SK-N-SH (cell line): ENCODE measurements around the gene NKIRAS1. TPM values are rescaled to one million over a fixed set of nuclear protein-coding genes. Genes with fewer than 3 reads are reported as not detected.
"Not testable (repeated sequence)": the region's sequence is repeated elsewhere in the genome, so short reads cannot be mapped to it uniquely, and the experiment has no call there.

Experiments used
- CTCF ChIA-PET: fragments of 300-600, 350-600 bp; formaldehyde crosslinking; extraction: SDS; loops from one replicate; lab custom pipeline; 2021; lab: Yijun Ruan, JAX
- POLR2A ChIA-PET: fragments of 350-600 bp; sonication (Branson Sonifier 250); formaldehyde crosslinking; extraction: SDS; loops from one replicate; lab custom pipeline; 2020; ENCODE audit warnings: antibody characterized with exemption, inconsistent platforms; lab: Yijun Ruan, JAX
- DNase-seq: peaks from one replicate; pipeline ENCODE4 v3.0.0; 2012
- H2AFZ ChIP-seq: fragments of 200-600 bp; sonication (generic); 2 replicates; pipeline ENCODE4 v1.8.1; 2016; ENCODE audit warnings: antibody characterized with exemption, mild to moderate bottlenecking, low read depth
- H3F3A ChIP-seq: fragments of 200-600 bp; sonication (generic); replicated peaks from 2 replicates; pipeline ENCODE3; 2016; ENCODE audit warnings: antibody characterized with exemption, mild to moderate bottlenecking; ENCODE audit not compliant: insufficient read depth
- H3K27ac ChIP-seq, 2 experiments: fragments of 200-500 bp in 1 of 2; fragments of 200-600 bp in 1 of 2; sonication (Bioruptor generic) in 1 of 2; sonication (generic), shearing (Covaris generic) in 1 of 2; 2 replicates each; pipeline versions ENCODE4 v1.5.1 to v1.6.1; 2014 to 2016; ENCODE audit warnings: low read depth in 2 of 2, inconsistent platforms in 1 of 2, low read length in 1 of 2, mild to moderate bottlenecking in 1 of 2, mixed read lengths in 1 of 2
- H3K27me3 ChIP-seq: fragments of 200-600 bp; sonication (generic), shearing (Covaris generic); 2 replicates; pipeline ENCODE4 v1.6.1; 2016; ENCODE audit warnings: mixed run types; ENCODE audit not compliant: insufficient read depth
- H3K36me3 ChIP-seq, 2 experiments: fragments of 200-500 bp in 1 of 2; fragments of 200-600 bp in 1 of 2; sonication (Bioruptor generic) in 1 of 2; sonication (generic) in 1 of 2; replicated peaks in 1 of 2; 2 replicates each; pipeline versions ENCODE3 to v1.5.1; 2014 to 2016; ENCODE audit warnings: low read length in 1 of 2, mild to moderate bottlenecking in 1 of 2; ENCODE audit not compliant: insufficient read depth in 2 of 2, control insufficient read depth in 1 of 2
- H3K4me1 ChIP-seq, 2 experiments: fragments of 200-500 bp in 1 of 2; fragments of 200-600 bp in 1 of 2; sonication (Bioruptor generic) in 1 of 2; sonication (generic), shearing (Covaris generic) in 1 of 2; 2 replicates each; pipeline versions ENCODE4 v1.5.1 to v1.6.1; 2014 to 2016; ENCODE audit warnings: low read depth in 1 of 2, low read length in 1 of 2, mixed run types in 1 of 2; ENCODE audit not compliant: insufficient read depth in 2 of 2, control insufficient read depth in 1 of 2
- H3K4me2 ChIP-seq: fragments of 200-600 bp; sonication (generic), shearing (Covaris generic); 2 replicates; pipeline ENCODE4 v1.6.1; 2017; ENCODE audit warnings: mixed run types
- H3K4me3 ChIP-seq, 2 experiments: fragments of 200-500 bp in 1 of 2; fragments of 200-600 bp in 1 of 2; sonication (Bioruptor generic) in 1 of 2; sonication (generic), shearing (Covaris generic) in 1 of 2; 2 replicates each; pipeline versions ENCODE4 v1.5.1 to v1.8.1; 2014 to 2016; ENCODE audit warnings: low read depth in 2 of 2, inconsistent platforms in 1 of 2, low read length in 1 of 2, mild to moderate bottlenecking in 1 of 2, mixed read lengths in 1 of 2, moderate library complexity in 1 of 2
- H3K79me2 ChIP-seq: fragments of 200-600 bp; sonication (generic); 2 replicates; pipeline ENCODE4 v1.8.1; 2017; ENCODE audit warnings: mild to moderate bottlenecking; ENCODE audit not compliant: insufficient read depth
- H3K9ac ChIP-seq: fragments of 200-600 bp; sonication (generic); 2 replicates; pipeline ENCODE4 v1.6.1; 2017; ENCODE audit warnings: mixed run types
- H3K9me2 ChIP-seq: fragments of 200-600 bp; sonication (generic); 2 replicates; pipeline ENCODE4 v1.6.1; 2017; ENCODE audit warnings: mixed run types
- H3K9me3 ChIP-seq: fragments of 200-600 bp; sonication (generic); 2 replicates; pipeline ENCODE4 v1.6.1; 2017; ENCODE audit warnings: mixed run types, mild to moderate bottlenecking, moderate library complexity
- H4K20me1 ChIP-seq: fragments of 200-600 bp; sonication (generic); 2 replicates; pipeline ENCODE4 v1.6.1; 2017; ENCODE audit warnings: mild to moderate bottlenecking, mixed run types; ENCODE audit not compliant: insufficient read depth
- ELF1 ChIP-seq: IDR thresholded peaks from 2 replicates; pipeline ENCODE4 v1.4.0; 2012
- EP300 ChIP-seq, 2 experiments: IDR thresholded peaks; 2 replicates each; pipeline versions ENCODE4 v1.4.0 to v1.6.1; 2012; ENCODE audit warnings: borderline replicate concordance in 1 of 2, low read depth in 1 of 2, low read length in 1 of 2
- EZH2phosphoT487 ChIP-seq: fragments of 200-600 bp; sonication (generic); IDR thresholded peaks from 2 replicates; pipeline ENCODE4 v1.6.1; 2017; ENCODE audit warnings: low read depth, mixed run types, mild to moderate bottlenecking, antibody characterized with exemption, moderate library complexity, borderline replicate concordance
- JUND ChIP-seq: IDR thresholded peaks from 2 replicates; pipeline ENCODE4 v1.4.0; 2012
- NFIC ChIP-seq: IDR thresholded peaks from 2 replicates; pipeline ENCODE4 v1.4.0; 2012; ENCODE audit warnings: borderline replicate concordance
- RAD21 ChIP-seq: IDR thresholded peaks from 2 replicates; pipeline ENCODE4 v1.6.1; 2012; ENCODE audit warnings: mild to moderate bottlenecking, low read length
- SIN3A ChIP-seq: IDR thresholded peaks from 2 replicates; pipeline ENCODE4 v1.6.1; 2012; ENCODE audit warnings: low read depth, mild to moderate bottlenecking, low read length, moderate library complexity, borderline replicate concordance
- TCF12 ChIP-seq: IDR thresholded peaks from 2 replicates; pipeline ENCODE4 v1.4.0; 2012
- WGBS: methylation state at CpG from one replicate; pipeline ENCODE4 v1.1.6; 2017; ENCODE audit warnings: low lambda C conversion rate; 5-methylcytosine and 5-hydroxymethylcytosine counted together
- polyA plus RNA-seq, 3 experiments: library from polyadenylated mRNA; depleted of rRNA; stranded (reverse); fragments of >200 nt; gene quantifications; 2 replicates each; pipeline ENCODE4 v1.2.3, GENCODE V29; 2012
- TF ChIP-seq, protein P1 (sequence below): IDR thresholded peaks from 2 replicates; pipeline ENCODE4 v1.6.1; 2012; ENCODE audit warnings: mild to moderate bottlenecking, low read depth, low read length, moderate library complexity
- TF ChIP-seq, protein P2 (sequence below): IDR thresholded peaks from 2 replicates; pipeline ENCODE4 v1.4.0; 2012; ENCODE audit warnings: low read depth

NKIRAS1 gene
- polyA plus RNA-seq, 1 of the 3 experiments (the other 2 are of a cell fraction) = 8.1 TPM

DNA sequence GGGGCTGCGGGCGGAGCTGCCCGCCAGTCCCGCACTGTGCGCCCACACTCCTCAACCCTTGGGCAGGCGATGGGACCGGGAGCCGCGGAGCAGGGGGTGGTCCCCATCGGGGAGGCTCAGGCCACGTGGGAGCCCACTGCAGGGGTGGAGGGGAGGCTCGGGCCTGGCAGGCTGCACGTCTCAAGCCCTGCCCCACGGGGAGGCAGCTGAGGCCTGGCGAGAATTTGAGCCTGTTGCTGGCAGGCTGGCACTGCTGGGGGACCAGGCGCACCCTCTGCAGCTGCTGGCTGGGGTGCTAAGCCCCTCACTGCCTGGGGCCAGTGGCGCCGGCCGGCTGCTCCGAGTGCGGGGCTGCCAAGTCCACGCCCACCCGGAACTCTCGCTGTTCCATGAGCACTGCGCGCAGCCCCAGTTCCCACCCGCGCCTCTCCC, 34.3 kb downstream of the NKIRAS1 start (continued):
- TF ChIP-seq SIN3A (no peak), JUND (no peak), TCF12 (no peak), EZH2phosphoT487 (no peak), NFIC (no peak)

DNA sequence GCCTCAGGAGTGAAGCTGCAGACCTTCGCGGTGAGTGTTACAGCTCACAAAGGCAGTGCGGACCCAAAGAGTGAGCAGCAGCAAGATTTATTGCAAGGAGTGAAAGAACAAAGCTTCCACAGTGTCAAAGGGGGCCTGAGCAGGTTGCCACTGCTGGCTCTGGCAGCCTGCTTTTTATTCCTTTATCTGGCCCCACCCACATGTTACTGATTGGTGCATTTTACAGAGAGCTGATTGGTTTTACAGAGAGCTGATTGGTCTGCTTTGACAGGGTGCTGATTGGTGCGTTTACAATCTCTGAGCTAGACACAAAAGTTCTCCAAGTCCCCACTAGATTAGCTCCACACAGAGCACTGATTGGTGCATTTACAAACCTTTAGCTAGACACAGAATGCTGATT, 34.8 kb downstream of the NKIRAS1 start:
- H3F3A ChIP-seq, H2AFZ ChIP-seq, CTCF ChIA-PET, H3K27me3 ChIP-seq, H3K4me3 ChIP-seq, POLR2A ChIA-PET, H3K9ac ChIP-seq, H3K27ac ChIP-seq, DNase-seq, H3K9me2 ChIP-seq, H3K4me2 ChIP-seq, H3K4me1 ChIP-seq, H3K9me3 ChIP-seq: not testable (repeated sequence)
- peaks cover 32% of the 10 kb centered on the region for H3K79me2 ChIP-seq
- 100% methylated on average over 3 of the region's 4 CpGs for WGBS
- peaks cover 9 to 17% of the 10 kb centered on the region in 2 experiments for H3K36me3 ChIP-seq
- H4K20me1 ChIP-seq = peaks cover 53% of the 10 kb centered on the region

DNA sequence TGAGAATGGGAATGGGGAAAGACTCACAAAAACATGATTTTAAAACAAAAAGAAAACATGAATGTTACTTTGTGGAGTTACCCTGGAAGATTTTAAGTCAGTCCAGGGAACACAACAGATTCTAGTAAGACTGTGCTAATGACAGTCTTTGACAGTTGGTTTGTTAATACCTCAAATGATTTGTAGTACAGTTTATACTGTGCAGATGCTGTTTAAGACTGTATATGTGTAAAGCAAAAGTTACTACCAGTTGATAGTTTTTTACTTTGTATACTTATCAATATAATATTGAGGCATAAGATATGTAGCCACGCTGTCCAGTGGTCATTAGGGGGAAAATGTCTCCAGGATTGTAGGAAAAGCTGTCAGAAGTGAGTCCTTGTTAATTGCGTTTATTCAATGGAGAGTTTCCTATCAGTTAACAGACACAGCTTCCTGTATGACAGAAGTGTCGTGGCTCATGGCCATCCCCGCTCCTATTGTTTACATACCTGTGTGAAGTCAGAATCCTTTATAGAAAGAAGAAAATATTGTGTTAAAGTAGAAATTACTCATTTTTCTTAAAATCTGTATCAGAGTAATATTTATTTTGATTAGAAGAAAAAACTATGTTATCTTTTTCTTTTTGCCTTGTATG, 36.0 kb downstream of the NKIRAS1 start:
- H3K27me3 ChIP-seq = no peaks in the 10 kb centered on the region
- no peaks in the 10 kb centered on the region for H3F3A ChIP-seq
- H3K9ac ChIP-seq = no peak overlapping the region
- no peaks in the 10 kb centered on the region for H3K9me3 ChIP-seq
- peak; percentile 36 for DNase-seq
- H4K20me1 ChIP-seq = peaks cover 56% of the 10 kb centered on the region
- POLR2A ChIA-PET = no interaction called here
- H3K4me3 ChIP-seq = no peak overlapping the region
- H3K4me1 ChIP-seq = peaks cover 6 to 15% of the 10 kb centered on the region in 2 experiments
- 95% methylated on average over 4 of the region's 4 CpGs for WGBS
- CTCF ChIA-PET = no interaction called here
- peak overlapping the region in 1 of 2 experiments; percentile 30; a peak in 2 of 4 replicates for H3K27ac ChIP-seq
- H3K36me3 ChIP-seq = peaks cover 6 to 17% of the 10 kb centered on the region in 2 experiments
- TF ChIP-seq ELF1 (no peak), EP300 (IDR thresholded peaks at IDR 0.05; ENCODE audit: borderline replicate concordance in 1 of 2, low read depth in 1 of 2, low read length in 1 of 2) (no peak), RAD21 (no peak)
- TF ChIP-seq, protein P1, sequence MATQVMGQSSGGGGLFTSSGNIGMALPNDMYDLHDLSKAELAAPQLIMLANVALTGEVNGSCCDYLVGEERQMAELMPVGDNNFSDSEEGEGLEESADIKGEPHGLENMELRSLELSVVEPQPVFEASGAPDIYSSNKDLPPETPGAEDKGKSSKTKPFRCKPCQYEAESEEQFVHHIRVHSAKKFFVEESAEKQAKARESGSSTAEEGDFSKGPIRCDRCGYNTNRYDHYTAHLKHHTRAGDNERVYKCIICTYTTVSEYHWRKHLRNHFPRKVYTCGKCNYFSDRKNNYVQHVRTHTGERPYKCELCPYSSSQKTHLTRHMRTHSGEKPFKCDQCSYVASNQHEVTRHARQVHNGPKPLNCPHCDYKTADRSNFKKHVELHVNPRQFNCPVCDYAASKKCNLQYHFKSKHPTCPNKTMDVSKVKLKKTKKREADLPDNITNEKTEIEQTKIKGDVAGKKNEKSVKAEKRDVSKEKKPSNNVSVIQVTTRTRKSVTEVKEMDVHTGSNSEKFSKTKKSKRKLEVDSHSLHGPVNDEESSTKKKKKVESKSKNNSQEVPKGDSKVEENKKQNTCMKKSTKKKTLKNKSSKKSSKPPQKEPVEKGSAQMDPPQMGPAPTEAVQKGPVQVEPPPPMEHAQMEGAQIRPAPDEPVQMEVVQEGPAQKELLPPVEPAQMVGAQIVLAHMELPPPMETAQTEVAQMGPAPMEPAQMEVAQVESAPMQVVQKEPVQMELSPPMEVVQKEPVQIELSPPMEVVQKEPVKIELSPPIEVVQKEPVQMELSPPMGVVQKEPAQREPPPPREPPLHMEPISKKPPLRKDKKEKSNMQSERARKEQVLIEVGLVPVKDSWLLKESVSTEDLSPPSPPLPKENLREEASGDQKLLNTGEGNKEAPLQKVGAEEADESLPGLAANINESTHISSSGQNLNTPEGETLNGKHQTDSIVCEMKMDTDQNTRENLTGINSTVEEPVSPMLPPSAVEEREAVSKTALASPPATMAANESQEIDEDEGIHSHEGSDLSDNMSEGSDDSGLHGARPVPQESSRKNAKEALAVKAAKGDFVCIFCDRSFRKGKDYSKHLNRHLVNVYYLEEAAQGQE = no peak
- TF ChIP-seq, protein P2, sequence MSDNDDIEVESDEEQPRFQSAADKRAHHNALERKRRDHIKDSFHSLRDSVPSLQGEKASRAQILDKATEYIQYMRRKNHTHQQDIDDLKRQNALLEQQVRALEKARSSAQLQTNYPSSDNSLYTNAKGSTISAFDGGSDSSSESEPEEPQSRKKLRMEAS = no peak
- TF ChIP-seq, all 33 proteins: peak for 0
- H2AFZ ChIP-seq = no peak overlapping the region
- no peaks in the 10 kb centered on the region for H3K9me2 ChIP-seq
- no peak overlapping the region for H3K4me2 ChIP-seq
- peaks cover 38% of the 10 kb centered on the region for H3K79me2 ChIP-seq
